GM12864 (cell line): ENCODE results near the gene NPLOC4.

Source experiments
- DNase-seq: peaks from one replicate; pipeline ENCODE4 v3.0.0-alpha.2; 2011; ENCODE audit warnings: low read depth
- H3K4me3 ChIP-seq: 2 replicates; pipeline ENCODE4 v1.5.1; 2011; ENCODE audit warnings: mild to moderate bottlenecking, low read depth, low read length, control low read depth
- TF ChIP-seq, protein P1 (sequence below): IDR thresholded peaks from 2 replicates; pipeline ENCODE4 v1.5.1; 2011; ENCODE audit warnings: low read depth, mild to moderate bottlenecking, moderate library complexity, low read length, control low read depth, inconsistent platforms; ENCODE audit errors: missing control alignments

Gene NPLOC4

DNA sequence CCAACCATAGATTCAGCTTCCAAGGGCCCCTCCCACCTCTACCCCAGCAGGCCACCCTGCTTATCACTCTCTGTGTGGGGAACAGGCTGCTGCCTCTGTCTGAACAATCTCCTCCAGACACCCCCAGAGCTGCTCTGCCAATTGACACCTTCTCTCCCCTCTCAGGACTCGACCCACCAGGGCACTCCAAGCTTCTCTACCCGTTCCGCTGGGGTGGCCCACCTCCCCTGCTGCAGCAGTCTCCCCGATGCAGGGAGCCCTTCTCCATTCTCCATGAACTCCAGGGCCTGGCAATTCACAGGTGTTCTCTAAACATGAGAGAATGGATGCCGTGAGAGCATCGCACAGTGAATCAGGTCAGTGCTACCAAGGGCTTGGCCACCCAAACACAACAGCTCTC, 56.4 kb downstream of the NPLOC4 start:
- TF ChIP-seq, protein P1, sequence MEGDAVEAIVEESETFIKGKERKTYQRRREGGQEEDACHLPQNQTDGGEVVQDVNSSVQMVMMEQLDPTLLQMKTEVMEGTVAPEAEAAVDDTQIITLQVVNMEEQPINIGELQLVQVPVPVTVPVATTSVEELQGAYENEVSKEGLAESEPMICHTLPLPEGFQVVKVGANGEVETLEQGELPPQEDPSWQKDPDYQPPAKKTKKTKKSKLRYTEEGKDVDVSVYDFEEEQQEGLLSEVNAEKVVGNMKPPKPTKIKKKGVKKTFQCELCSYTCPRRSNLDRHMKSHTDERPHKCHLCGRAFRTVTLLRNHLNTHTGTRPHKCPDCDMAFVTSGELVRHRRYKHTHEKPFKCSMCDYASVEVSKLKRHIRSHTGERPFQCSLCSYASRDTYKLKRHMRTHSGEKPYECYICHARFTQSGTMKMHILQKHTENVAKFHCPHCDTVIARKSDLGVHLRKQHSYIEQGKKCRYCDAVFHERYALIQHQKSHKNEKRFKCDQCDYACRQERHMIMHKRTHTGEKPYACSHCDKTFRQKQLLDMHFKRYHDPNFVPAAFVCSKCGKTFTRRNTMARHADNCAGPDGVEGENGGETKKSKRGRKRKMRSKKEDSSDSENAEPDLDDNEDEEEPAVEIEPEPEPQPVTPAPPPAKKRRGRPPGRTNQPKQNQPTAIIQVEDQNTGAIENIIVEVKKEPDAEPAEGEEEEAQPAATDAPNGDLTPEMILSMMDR = no peak
- H3K4me3 ChIP-seq = no peak overlapping the region
- no peak for DNase-seq

DNA sequence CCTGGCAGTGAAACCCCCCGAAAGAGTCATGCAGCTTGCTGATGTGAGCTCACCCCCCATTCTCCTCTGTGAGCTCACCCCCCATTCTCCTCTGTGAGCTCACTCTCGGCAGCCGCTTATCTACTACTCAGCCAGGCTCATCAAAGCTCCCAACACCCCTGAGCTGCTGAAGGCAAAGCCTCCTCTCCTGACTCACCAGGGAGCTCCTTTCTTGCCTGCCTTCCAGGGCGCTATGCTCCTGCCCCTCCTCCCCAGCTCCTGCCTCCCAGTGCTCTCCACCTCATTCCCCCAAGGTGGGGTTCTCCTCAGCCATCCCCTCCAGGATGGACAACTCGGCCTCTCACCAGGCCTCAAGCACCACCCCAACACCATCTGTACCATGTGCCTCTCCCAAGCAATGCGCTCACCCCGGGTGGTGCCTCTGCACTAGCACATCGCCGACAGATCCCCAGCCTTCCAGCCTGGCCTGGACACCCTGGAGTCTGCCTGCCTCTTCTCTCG, 57.0 kb downstream of the NPLOC4 start:
- DNase-seq = no peak
- no peak overlapping the region for H3K4me3 ChIP-seq
- TF ChIP-seq, protein P1 = no peak

DNA sequence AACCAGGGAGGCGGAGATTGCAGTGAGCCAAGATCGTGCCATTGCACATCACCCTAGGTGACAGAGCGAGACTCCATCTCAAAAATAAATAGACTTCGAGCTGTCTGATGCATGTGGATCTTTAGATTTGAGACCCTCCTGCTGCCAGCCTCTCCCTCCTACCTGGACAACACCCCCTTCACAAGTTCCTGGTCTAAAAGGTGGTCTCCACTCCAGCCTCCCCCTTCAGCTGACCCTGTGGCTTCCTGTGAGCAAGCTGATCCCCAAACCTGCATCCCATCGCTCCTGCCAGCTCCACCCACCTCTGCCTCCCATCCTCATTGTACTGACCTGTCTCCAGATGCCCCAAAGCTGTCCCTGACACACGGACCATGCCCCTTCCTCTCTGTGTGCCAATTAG, 57.6 kb downstream of the NPLOC4 start:
- TF ChIP-seq, protein P1 = no peak
- no peak overlapping the region for H3K4me3 ChIP-seq
- no peak for DNase-seq

DNA sequence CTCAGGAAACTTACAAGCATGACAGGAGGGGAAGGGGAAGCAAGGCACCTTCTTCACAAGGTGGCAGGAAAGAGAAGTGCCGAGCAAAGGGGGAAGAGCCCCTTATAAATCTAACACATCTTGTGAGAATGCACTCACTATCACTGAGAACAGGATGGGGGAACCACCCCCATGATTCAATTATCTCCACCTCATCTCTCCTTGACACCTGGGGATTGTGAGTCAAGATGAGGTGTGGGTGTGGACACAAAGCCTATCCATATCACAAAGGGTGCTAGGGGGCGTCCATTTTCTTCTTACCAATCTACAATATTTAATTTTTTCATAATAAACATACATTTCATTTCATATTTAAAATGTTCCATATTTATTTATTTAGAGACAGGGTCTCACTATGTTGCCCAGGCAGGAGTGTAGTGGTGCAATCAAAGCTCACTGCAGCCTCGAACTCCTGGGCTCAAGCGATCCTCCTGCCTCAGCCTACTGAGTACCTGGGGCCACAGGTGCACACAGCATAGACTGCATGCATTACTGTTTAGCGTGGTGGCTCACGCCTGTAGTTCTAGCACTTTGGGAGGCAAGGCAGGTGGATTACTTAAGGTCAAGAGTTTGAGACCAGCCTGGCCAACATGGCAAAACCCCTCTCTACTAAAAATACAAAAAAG, 58.2 kb downstream of the NPLOC4 start:
- no peak overlapping the region for H3K4me3 ChIP-seq
- TF ChIP-seq, protein P1 = no peak
- DNase-seq = no peak

DNA sequence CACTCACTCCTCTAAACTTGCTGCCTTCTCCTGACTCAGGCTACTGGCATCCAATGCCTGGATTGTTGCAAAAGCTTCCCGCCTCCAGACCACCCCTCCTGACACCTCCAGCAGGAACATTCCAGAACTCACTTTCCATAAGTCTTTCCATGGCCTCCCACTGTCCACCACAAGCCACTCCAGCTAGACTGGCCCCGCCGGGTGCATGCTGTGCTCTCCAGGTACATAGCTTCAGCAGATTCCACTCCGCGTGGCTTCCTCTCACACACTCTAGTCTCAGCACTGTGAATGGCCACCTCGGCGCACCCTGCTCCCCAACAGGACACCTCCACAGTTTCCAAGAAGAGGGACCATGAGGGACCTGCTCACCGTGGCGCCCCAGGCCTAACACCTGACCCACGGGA, 58.9 kb downstream of the NPLOC4 start:
- TF ChIP-seq, protein P1 = no peak
- DNase-seq = no peak
- H3K4me3 ChIP-seq = no peak overlapping the region

DNA sequence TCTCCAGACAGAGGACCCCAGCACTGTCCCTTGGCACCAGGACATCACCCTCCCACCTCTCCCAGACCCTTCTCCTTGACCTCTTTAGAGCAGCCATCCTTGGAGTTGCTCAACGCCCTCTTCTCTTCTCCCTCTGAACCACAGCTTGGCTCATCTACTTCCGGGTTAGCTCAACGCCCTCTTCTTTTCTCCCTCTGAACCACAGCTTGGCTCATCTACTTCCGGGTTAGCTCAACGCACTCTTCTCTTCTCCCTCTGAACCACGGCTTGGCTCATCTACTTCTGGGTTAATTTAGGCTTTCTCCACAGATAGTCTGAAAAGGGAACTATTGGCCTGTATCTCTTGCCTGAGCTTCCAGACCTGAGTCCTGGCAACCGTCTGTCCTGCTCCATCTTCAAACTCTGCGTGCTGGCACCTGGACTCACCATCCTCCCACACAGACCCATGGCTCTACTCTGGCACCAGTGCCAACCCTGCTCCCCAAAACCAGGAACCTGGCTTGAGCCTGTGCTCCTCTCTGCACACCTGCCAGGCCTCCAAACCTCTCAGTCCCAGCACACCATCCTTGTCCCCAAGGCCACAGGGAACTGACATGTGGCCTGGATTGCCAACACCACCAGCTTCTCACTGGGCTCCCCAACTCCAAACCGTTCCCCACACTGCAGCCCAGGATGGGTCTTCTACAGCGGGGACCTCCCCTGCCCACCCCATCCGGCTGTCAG, 59.5 kb downstream of the NPLOC4 start:
- TF ChIP-seq, protein P1 = no peak
- no peak overlapping the region for H3K4me3 ChIP-seq

More for the DNA sequence above, 59.5 kb downstream of the NPLOC4 start:
- no peak for DNase-seq
